IMR-90 (cell line): Measurements from ENCODE around the gene KLC1. TPM values are rescaled to one million over a fixed set of nuclear protein-coding genes. Genes with fewer than 3 reads are reported as not detected.

Source experiments
- ATAC-seq: fragments of 200-7000 bp; cut with Tn5 transposase; 2 replicates; pipeline ENCODE4 v1.9.1; 2020; ENCODE audit warnings: low read depth, mild to moderate bottlenecking, moderate library complexity
- BruUV-seq: library from RNA; stranded (reverse); fragments of 400-500 nt; replicated peaks from 2 replicates; lab custom pipeline; 2021; lab: Mats Ljungman, UMichigan
- CTCF ChIA-PET: fragments of 300-600 bp; formaldehyde crosslinking; extraction: SDS; loops from one replicate; lab custom pipeline; 2021; ENCODE audit warnings: antibody characterized with exemption; lab: Yijun Ruan, JAX
- POLR2A ChIA-PET: fragments of 300-600 bp; sonication (Branson Sonifier 250); formaldehyde crosslinking; loops from one replicate; lab custom pipeline; 2022; ENCODE audit warnings: antibody characterized with exemption; ENCODE audit not compliant: unreplicated experiment; lab: Charles Lee
- DNase-seq: peaks from one replicate; pipeline ENCODE4 v3.0.0; 2013
- H2AFZ ChIP-seq: replicated peaks from 2 replicates; pipeline ENCODE3; 2013; ENCODE audit warnings: low read length, mild to moderate bottlenecking; ENCODE audit not compliant: poor library complexity
- H2AK5ac ChIP-seq: 2 replicates; pipeline ENCODE4 v1.6.1; 2013; ENCODE audit warnings: low read depth, low read length, inconsistent platforms
- H2AK9ac ChIP-seq: replicated peaks from 2 replicates; pipeline ENCODE3; 2013; ENCODE audit warnings: mild to moderate bottlenecking, low read depth, low read length, moderate library complexity; ENCODE audit not compliant: poor library complexity
- H2BK120ac ChIP-seq: 2 replicates; pipeline ENCODE4 v1.6.1; 2013; ENCODE audit warnings: low read depth, low read length, inconsistent platforms
- H2BK15ac ChIP-seq: 3 replicates; pipeline ENCODE4 v1.6.1; 2013; ENCODE audit warnings: low read depth, low read length, inconsistent platforms
- H2BK20ac ChIP-seq: 2 replicates; pipeline ENCODE4 v1.6.1; 2013; ENCODE audit warnings: low read depth, mild to moderate bottlenecking, inconsistent platforms, low read length, moderate library complexity
- H2BK5ac ChIP-seq: 2 replicates; pipeline ENCODE4 v1.6.1; 2013; ENCODE audit warnings: mild to moderate bottlenecking, low read depth, low read length, inconsistent platforms; ENCODE audit not compliant: poor library complexity, severe bottlenecking
- H3K14ac ChIP-seq: replicated peaks from 2 replicates; pipeline ENCODE4 v1.6.1; 2013; ENCODE audit warnings: low read depth, low read length, inconsistent platforms
- H3K18ac ChIP-seq: 2 replicates; pipeline ENCODE4 v1.6.1; 2013; ENCODE audit warnings: low read depth, low read length, control low read depth
- H3K23ac ChIP-seq: 2 replicates; pipeline ENCODE4 v1.6.1; 2013; ENCODE audit warnings: low read depth, low read length, inconsistent platforms
- H3K27ac ChIP-seq: 2 replicates; pipeline ENCODE4 v1.5.1; 2013; ENCODE audit warnings: mild to moderate bottlenecking, control low read depth, low read length; ENCODE audit not compliant: insufficient read depth
- H3K27me3 ChIP-seq: 2 replicates; pipeline ENCODE4 v1.6.1; 2013; ENCODE audit warnings: low read length; ENCODE audit not compliant: control insufficient read depth, insufficient read depth
- H3K36me3 ChIP-seq: 2 replicates; pipeline ENCODE4 v1.6.1; 2013; ENCODE audit warnings: low read length, mixed read lengths; ENCODE audit not compliant: control insufficient read depth, insufficient read depth
- H3K4ac ChIP-seq: 2 replicates; pipeline ENCODE4 v1.6.1; 2013; ENCODE audit warnings: low read depth, low read length, inconsistent platforms
- H3K4me1 ChIP-seq: 2 replicates; pipeline ENCODE4 v1.6.1; 2013; ENCODE audit warnings: low read length, mixed read lengths; ENCODE audit not compliant: control insufficient read depth, insufficient read depth
- H3K4me2 ChIP-seq: 2 replicates; pipeline ENCODE4 v1.6.1; 2013; ENCODE audit warnings: low read depth, mild to moderate bottlenecking, control low read depth, low read length, moderate library complexity
- H3K4me3 ChIP-seq: 2 replicates; pipeline ENCODE4 v1.5.1; 2013; ENCODE audit warnings: low read depth, mild to moderate bottlenecking, control low read depth, low read length, moderate library complexity; ENCODE audit not compliant: insufficient read depth
- H3K56ac ChIP-seq: 2 replicates; pipeline ENCODE4 v1.6.1; 2013; ENCODE audit warnings: low read length, inconsistent platforms; ENCODE audit not compliant: insufficient read depth; ENCODE audit errors: extremely low read depth
- H3K79me1 ChIP-seq, 2 experiments: 2 replicates each; pipeline ENCODE4 v1.6.1; 2013; ENCODE audit warnings: low read length in 2 of 2, inconsistent platforms in 1 of 2, low read depth in 1 of 2
- H3K9ac ChIP-seq: 2 replicates; pipeline ENCODE4 v1.6.1; 2013; ENCODE audit warnings: low read depth, low read length, control low read depth
- H3K9me1 ChIP-seq: 2 replicates; pipeline ENCODE4 v1.6.1; 2013; ENCODE audit warnings: low read length, inconsistent platforms; ENCODE audit not compliant: insufficient read depth
- H3K9me3 ChIP-seq: 2 replicates; pipeline ENCODE4 v1.6.1; 2013; ENCODE audit warnings: low read length; ENCODE audit not compliant: control insufficient read depth, insufficient read depth
- H4K20me1 ChIP-seq: 2 replicates; pipeline ENCODE4 v1.6.1; 2013; ENCODE audit warnings: low read length, inconsistent platforms; ENCODE audit not compliant: insufficient read depth
- H4K5ac ChIP-seq: 2 replicates; pipeline ENCODE4 v1.6.1; 2013; ENCODE audit warnings: mild to moderate bottlenecking, low read depth, low read length, control low read depth
- H4K8ac ChIP-seq, 2 experiments: 2 replicates each; pipeline ENCODE4 v1.6.1; 2013; ENCODE audit warnings: low read depth in 2 of 2, low read length in 2 of 2, control low read depth in 1 of 2, inconsistent platforms in 1 of 2
- H4K91ac ChIP-seq: 2 replicates; pipeline ENCODE4 v1.6.1; 2013; ENCODE audit warnings: low read depth, low read length, inconsistent platforms; ENCODE audit not compliant: insufficient read depth
- BHLHE40 ChIP-seq: fragments of 150-350 bp; IDR thresholded peaks from 2 replicates; pipeline ENCODE4 v1.6.1; 2016; ENCODE audit warnings: mild to moderate bottlenecking, low read depth, low read length
- CEBPB ChIP-seq: IDR thresholded peaks from 2 replicates; pipeline ENCODE4 v1.6.1; 2012; ENCODE audit warnings: low read depth, low read length, improper control_type of control experiment
- CHD1 ChIP-seq: IDR thresholded peaks from 2 replicates; pipeline ENCODE4 v1.6.1; 2012; ENCODE audit warnings: low read depth, low read length, improper control_type of control experiment
- CTCF ChIP-seq: conservative IDR thresholded peaks from 2 replicates; pipeline ENCODE4 v1.5.1; 2012; ENCODE audit warnings: mild to moderate bottlenecking, low read depth, low read length, improper control_type of control experiment
- ELK1 ChIP-seq: fragments of 150-350 bp; IDR thresholded peaks from 2 replicates; pipeline ENCODE4 v1.6.1; 2016; ENCODE audit warnings: low read depth, mild to moderate bottlenecking, low read length, moderate library complexity, borderline replicate concordance
- FOS ChIP-seq: fragments of 150-350 bp; IDR thresholded peaks from 2 replicates; pipeline ENCODE4 v1.6.1; 2016; ENCODE audit warnings: low read depth, low read length
- MAFK ChIP-seq: IDR thresholded peaks from 2 replicates; pipeline ENCODE4 v1.6.1; 2012; ENCODE audit warnings: low read depth, low read length, improper control_type of control experiment
- MAZ ChIP-seq: IDR thresholded peaks from 2 replicates; pipeline ENCODE4 v1.6.1; 2012; ENCODE audit warnings: low read depth, mild to moderate bottlenecking, low read length, improper control_type of control experiment, moderate library complexity, borderline replicate concordance
- MXI1 ChIP-seq: IDR thresholded peaks from 2 replicates; pipeline ENCODE4 v1.6.1; 2012; ENCODE audit warnings: low read depth, mild to moderate bottlenecking, low read length, moderate library complexity, borderline replicate concordance
- NFE2L2 ChIP-seq: fragments of 150-350 bp; IDR thresholded peaks from 2 replicates; pipeline ENCODE4 v1.6.1; 2016; ENCODE audit warnings: low read depth, mild to moderate bottlenecking, low read length
- POLR2A ChIP-seq: IDR thresholded peaks from 2 replicates; pipeline ENCODE4 v1.6.1; 2012; ENCODE audit warnings: mild to moderate bottlenecking, low read depth, low read length
- RAD21 ChIP-seq: IDR thresholded peaks from 2 replicates; pipeline ENCODE4 v1.6.1; 2012; ENCODE audit warnings: low read length, improper control_type of control experiment
- RCOR1 ChIP-seq: IDR thresholded peaks from 2 replicates; pipeline ENCODE4 v1.6.1; 2012; ENCODE audit warnings: mild to moderate bottlenecking, low read length, improper control_type of control experiment; ENCODE audit not compliant: insufficient replicate concordance
- RFX5 ChIP-seq: IDR thresholded peaks from 2 replicates; pipeline ENCODE4 v1.8.0; 2012; ENCODE audit warnings: low read depth, mild to moderate bottlenecking, low read length, moderate library complexity
- SMC3 ChIP-seq: fragments of 150-350 bp; IDR thresholded peaks from 2 replicates; pipeline ENCODE4 v1.6.1; 2016; ENCODE audit warnings: low read depth, mild to moderate bottlenecking, antibody characterized with exemption, low read length, moderate library complexity
- USF2 ChIP-seq: fragments of 150-350 bp; IDR thresholded peaks from 2 replicates; pipeline ENCODE4 v1.6.1; 2017; ENCODE audit warnings: mild to moderate bottlenecking, antibody characterized with exemption, low read length, low read depth
- WGBS, 2 experiments: methylation state at CpG; one replicate each; pipeline versions ENCODE4 v1.1.5 to v1.1.7; 2013; ENCODE audit warnings: missing lambda C conversion rate in 2 of 2; ENCODE audit not compliant: insufficient read length in 1 of 2; ENCODE audit errors: extremely low coverage in 2 of 2; 5-methylcytosine and 5-hydroxymethylcytosine counted together
- dilution Hi-C: fragments of 300-500 bp; cut with HindIII; formaldehyde crosslinking; loops from one replicate; pipeline ENCODE4 v1.14.3; 2018; ENCODE audit warnings: low sequenced_read_pairs; ENCODE audit not compliant: unreplicated experiment
- in situ Hi-C: fragments of 300-500 bp; cut with MboI; formaldehyde crosslinking; loops from 3 replicates; pipeline ENCODE4 v1.14.3; 2019; ENCODE audit warnings: low sequenced_read_pairs, inconsistent platforms, mixed read lengths
- intact Hi-C: fragments of 100-400 bp; cut with micrococcal nuclease; formaldehyde crosslinking; loops from 2 replicates; pipeline ENCODE4 v1.10.0; 2022
- polyA plus RNA-seq, 3 experiments: library from polyadenylated mRNA; depleted of rRNA; stranded (reverse); fragments of >200 nt; gene quantifications; 2 replicates each; pipeline ENCODE4 v1.2.3, GENCODE V29; 2012; ENCODE audit warnings: low replicate concordance in 1 of 3
- total RNA-seq: library from RNA; depleted of rRNA; stranded (reverse); fragments of >200 nt; gene quantifications from 2 replicates; pipeline ENCODE4 v1.2.3, GENCODE V29; 2012

The KLC1 gene
- total and polyA plus RNA-seq, 2 of the 4 experiments (the other 2 are of a cell fraction): 101 to 157 TPM

- CTCF ChIA-PET: no interaction called here
Observed at GRCh38 chr14:103731481-103731880, 102.5 kb downstream of the KLC1 start.

More at GRCh38 chr14:103731481-103731880, 102.5 kb downstream of the KLC1 start:
- Histone ChIP-seq H2BK5ac (no peak overlapping the region), H3K79me1 (peaks cover 3 to 8% of the 10 kb centered on the region in 2 experiments), H3K18ac (no peak overlapping the region), H2BK20ac (no peak overlapping the region), H3K4me3 (no peak overlapping the region), H3K4ac (no peak overlapping the region), H4K8ac (no peak overlapping the region), H3K27me3 (no peaks in the 10 kb centered on the region), H3K56ac (no peak overlapping the region), H2AK5ac (no peak overlapping the region), H3K27ac (no peak overlapping the region), H3K14ac (no peak overlapping the region), H2AK9ac (no peak overlapping the region), H4K5ac (no peak overlapping the region), H3K23ac (no peak overlapping the region), H3K9me1 (no peaks in the 10 kb centered on the region), H4K20me1 (peaks cover 10% of the 10 kb centered on the region), H2BK120ac (no peak overlapping the region), H3K4me2 (no peak overlapping the region), H2AFZ (no peak overlapping the region), H2BK15ac (no peak overlapping the region), H3K36me3 (peaks cover 54% of the 10 kb centered on the region), H3K4me1 (no peaks in the 10 kb centered on the region), H3K9me3 (no peaks in the 10 kb centered on the region), H3K9ac (no peak overlapping the region), H4K91ac (no peak overlapping the region)
- dilution Hi-C loops (no loop called here), intact Hi-C loops (no loop called here), in situ Hi-C loops (no loop called here)
- DNase-seq (no peak), ATAC-seq (no peak)
- POLR2A ChIA-PET: no interaction called here
- no TSS peak for BruUV-seq
- 98% methylated on average over 8 of the region's 15 CpGs; no CpG with 5 or more reads in 1 of the 2 experiments for WGBS, 2 experiments
- TF ChIP-seq ELK1 (no peak), CHD1 (no peak), MAZ (no peak), MXI1 (no peak), NFE2L2 (no peak), BHLHE40 (no peak), MAFK (no peak), RCOR1 (no peak), RAD21 (no peak), SMC3 (no peak), CTCF (no peak), CEBPB (no peak), FOS (no peak), POLR2A (no peak), RFX5 (no peak), USF2 (no peak)
